Measurements from ENCODE around the gene TACR1.

TACR1 gene

GRCh38 chr2:75045526-75046050, 153.7 kb downstream of the TACR1 start:
- Mint-ChIP-seq H3K4me1 (no peaks in the 10 kb centered on the region), H3K4me3 (no peak overlapping the region), H3K27me3 (no peaks in the 10 kb centered on the region), H3K9me3 (no peaks in the 10 kb centered on the region), H3K27ac (ENCODE audit: low read depth) (no peak overlapping the region), H3K36me3 (ENCODE audit: insufficient read depth) (no peaks in the 10 kb centered on the region)
- DNase-seq (ENCODE audit: low spot score in 2 of 2), result no peak
- no peak for ATAC-seq (replicated peaks; ENCODE audit: extremely low read depth, poor library complexity, severe bottlenecking)

- no peak for ATAC-seq (replicated peaks; ENCODE audit: extremely low read depth, poor library complexity, severe bottlenecking)
Observed at GRCh38 chr2:75044291-75044690, 155.0 kb downstream of the TACR1 start.

GRCh38 chr2:75042823-75043222, 156.5 kb downstream of the TACR1 start:
- ATAC-seq (replicated peaks; ENCODE audit: extremely low read depth, poor library complexity, severe bottlenecking), result no peak

More at GRCh38 chr2:75044291-75044690, 155.0 kb downstream of the TACR1 start:
- no peaks in the 10 kb centered on the region for H3K27me3 Mint-ChIP-seq
- no peak for DNase-seq (ENCODE audit: low spot score in 2 of 2)
- H3K4me1 Mint-ChIP-seq, result no peaks in the 10 kb centered on the region
- H3K9me3 Mint-ChIP-seq, result no peaks in the 10 kb centered on the region
- H3K36me3 Mint-ChIP-seq (ENCODE audit: insufficient read depth), result no peaks in the 10 kb centered on the region
- no peak overlapping the region for H3K27ac Mint-ChIP-seq (ENCODE audit: low read depth)
- H3K4me3 Mint-ChIP-seq, result no peak overlapping the region

GRCh38 chr2:75041731-75042600, 157.4 kb downstream of the TACR1 start:
- Mint-ChIP-seq H3K27me3 (no peaks in the 10 kb centered on the region), H3K36me3 (ENCODE audit: insufficient read depth) (no peaks in the 10 kb centered on the region), H3K4me1 (no peaks in the 10 kb centered on the region), H3K9me3 (no peaks in the 10 kb centered on the region), H3K4me3 (no peak overlapping the region), H3K27ac (ENCODE audit: low read depth) (no peak overlapping the region)
- no peak for DNase-seq (ENCODE audit: low spot score in 2 of 2)
- no peak for ATAC-seq (replicated peaks; ENCODE audit: extremely low read depth, poor library complexity, severe bottlenecking)

More at GRCh38 chr2:75042823-75043222, 156.5 kb downstream of the TACR1 start:
- H3K9me3 Mint-ChIP-seq, result no peaks in the 10 kb centered on the region
- no peaks in the 10 kb centered on the region for H3K36me3 Mint-ChIP-seq (ENCODE audit: insufficient read depth)
- no peaks in the 10 kb centered on the region for H3K4me1 Mint-ChIP-seq
- no peak overlapping the region for H3K4me3 Mint-ChIP-seq
- no peak overlapping the region for H3K27ac Mint-ChIP-seq (ENCODE audit: low read depth)
- no peaks in the 10 kb centered on the region for H3K27me3 Mint-ChIP-seq
- DNase-seq (ENCODE audit: low spot score in 2 of 2), result no peak

- no peaks in the 10 kb centered on the region for H3K36me3 Mint-ChIP-seq (ENCODE audit: insufficient read depth)
- H3K27me3 Mint-ChIP-seq, result no peaks in the 10 kb centered on the region
- ATAC-seq (replicated peaks; ENCODE audit: extremely low read depth, poor library complexity, severe bottlenecking), result no peak
- no peak for DNase-seq (ENCODE audit: low spot score in 2 of 2)
- H3K4me3 Mint-ChIP-seq, result no peak overlapping the region
- H3K9me3 Mint-ChIP-seq, result no peaks in the 10 kb centered on the region
- H3K27ac Mint-ChIP-seq (ENCODE audit: low read depth), result no peak overlapping the region
- no peaks in the 10 kb centered on the region for H3K4me1 Mint-ChIP-seq
Observed at GRCh38 chr2:75041226-75041625, 158.1 kb downstream of the TACR1 start.

- Mint-ChIP-seq H3K4me1 (peaks cover under 1% of the 10 kb centered on the region), H3K27ac (ENCODE audit: low read depth) (no peak overlapping the region), H3K4me3 (no peak overlapping the region), H3K9me3 (no peaks in the 10 kb centered on the region), H3K27me3 (no peaks in the 10 kb centered on the region), H3K36me3 (ENCODE audit: insufficient read depth) (peaks cover 1% of the 10 kb centered on the region)
- no peak for ATAC-seq (replicated peaks; ENCODE audit: extremely low read depth, poor library complexity, severe bottlenecking)
- DNase-seq (ENCODE audit: low spot score in 2 of 2), result no peak
Observed at GRCh38 chr2:75035444-75036353, 163.6 kb downstream of the TACR1 start.

- H3K9me3 Mint-ChIP-seq, result no peaks in the 10 kb centered on the region
- H3K36me3 Mint-ChIP-seq (ENCODE audit: insufficient read depth), result peaks cover 1% of the 10 kb centered on the region
- H3K27me3 Mint-ChIP-seq, result no peaks in the 10 kb centered on the region
- no peak for DNase-seq (ENCODE audit: low spot score in 2 of 2)
- H3K4me3 Mint-ChIP-seq, result no peak overlapping the region
- H3K27ac Mint-ChIP-seq (ENCODE audit: low read depth), result no peak overlapping the region
- ATAC-seq (replicated peaks; ENCODE audit: extremely low read depth, poor library complexity, severe bottlenecking), result no peak
- H3K4me1 Mint-ChIP-seq, result peaks cover 6% of the 10 kb centered on the region
Observed at GRCh38 chr2:75033516-75033915, 165.8 kb downstream of the TACR1 start.

- Mint-ChIP-seq H3K4me1 (peaks cover 6% of the 10 kb centered on the region), H3K27me3 (no peaks in the 10 kb centered on the region), H3K9me3 (no peaks in the 10 kb centered on the region), H3K27ac (ENCODE audit: low read depth) (no peak overlapping the region), H3K36me3 (ENCODE audit: insufficient read depth) (peaks cover 1% of the 10 kb centered on the region), H3K4me3 (no peak overlapping the region)
- ATAC-seq (replicated peaks; ENCODE audit: extremely low read depth, poor library complexity, severe bottlenecking), result no peak
- no peak for DNase-seq (ENCODE audit: low spot score in 2 of 2)
Observed at GRCh38 chr2:75031906-75032803, 167.2 kb downstream of the TACR1 start.

- Mint-ChIP-seq H3K27me3 (no peaks in the 10 kb centered on the region), H3K4me3 (no peak overlapping the region), H3K4me1 (peaks cover 6% of the 10 kb centered on the region), H3K9me3 (no peaks in the 10 kb centered on the region), H3K36me3 (ENCODE audit: insufficient read depth) (peaks cover 1% of the 10 kb centered on the region), H3K27ac (ENCODE audit: low read depth) (no peak overlapping the region)
- ATAC-seq (replicated peaks; ENCODE audit: extremely low read depth, poor library complexity, severe bottlenecking) (no peak), DNase-seq (ENCODE audit: low spot score in 2 of 2) (no peak)
Observed at GRCh38 chr2:75031171-75031570, 168.1 kb downstream of the TACR1 start.

GRCh38 chr2:75030218-75031009, 168.9 kb downstream of the TACR1 start:
- ATAC-seq (replicated peaks; ENCODE audit: extremely low read depth, poor library complexity, severe bottlenecking), result no peak
- no peak for DNase-seq (ENCODE audit: low spot score in 2 of 2)
- Mint-ChIP-seq H3K9me3 (no peaks in the 10 kb centered on the region), H3K4me3 (no peak overlapping the region), H3K27me3 (no peaks in the 10 kb centered on the region), H3K4me1 (peaks cover 6% of the 10 kb centered on the region), H3K27ac (ENCODE audit: low read depth) (no peak overlapping the region), H3K36me3 (ENCODE audit: insufficient read depth) (peaks cover 1% of the 10 kb centered on the region)

- no peaks in the 10 kb centered on the region for H3K36me3 Mint-ChIP-seq (ENCODE audit: insufficient read depth)
- H3K27ac Mint-ChIP-seq (ENCODE audit: low read depth), result no peak overlapping the region
- no peaks in the 10 kb centered on the region for H3K27me3 Mint-ChIP-seq
- ATAC-seq (replicated peaks; ENCODE audit: extremely low read depth, poor library complexity, severe bottlenecking), result no peak
- DNase-seq (ENCODE audit: low spot score in 2 of 2), result no peak
- no peak overlapping the region for H3K4me3 Mint-ChIP-seq
- H3K4me1 Mint-ChIP-seq, result peaks cover 6% of the 10 kb centered on the region
- H3K9me3 Mint-ChIP-seq, result no peaks in the 10 kb centered on the region
Observed at GRCh38 chr2:75027886-75028285, 171.4 kb downstream of the TACR1 start.
